Measurements from ENCODE around the gene CD93.

DNA sequence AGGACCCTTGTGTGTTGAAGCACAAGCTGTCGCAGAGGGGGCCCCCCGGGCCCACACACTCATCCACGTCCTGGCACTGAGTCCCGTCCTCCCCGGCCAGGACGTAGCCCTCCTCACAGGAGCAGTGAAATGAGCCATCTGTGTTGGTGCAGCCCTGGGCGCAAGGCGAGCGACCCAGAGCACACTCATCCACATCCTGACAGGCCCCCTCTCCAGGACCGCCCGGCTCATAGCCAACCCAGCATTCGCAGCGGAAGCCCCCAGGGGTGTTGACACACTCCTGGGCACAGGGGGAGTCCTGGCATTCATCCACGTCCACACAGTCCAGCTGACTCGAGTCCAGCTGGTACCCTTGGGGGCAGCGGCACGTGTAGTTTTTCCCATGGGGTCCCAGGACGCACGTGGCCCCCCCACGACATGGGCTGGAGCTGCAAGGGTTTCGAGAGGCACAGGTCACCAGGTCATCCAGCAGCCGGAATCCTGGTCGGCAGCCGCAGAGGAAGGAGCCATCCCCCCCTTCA is 1.2 kb downstream of the CD93 start:
- TF ChIP-seq SIN3A (IDR thresholded peaks at IDR 0.05; ENCODE audit: borderline replicate concordance, insufficient read depth, low read length) (no peak), POLR2AphosphoS5 (IDR thresholded peaks at IDR 0.05; ENCODE audit: low read depth, low read length) (no peak), TAF1 (IDR thresholded peaks at IDR 0.05; ENCODE audit: borderline replicate concordance, insufficient read depth, low read length) (no peak), FOXP2 (optimal IDR thresholded peaks at IDR 0.05; ENCODE audit: borderline replicate concordance, extremely low read depth, extremely low read length, insufficient read depth) (no peak)
- TF ChIP-seq, protein P1, sequence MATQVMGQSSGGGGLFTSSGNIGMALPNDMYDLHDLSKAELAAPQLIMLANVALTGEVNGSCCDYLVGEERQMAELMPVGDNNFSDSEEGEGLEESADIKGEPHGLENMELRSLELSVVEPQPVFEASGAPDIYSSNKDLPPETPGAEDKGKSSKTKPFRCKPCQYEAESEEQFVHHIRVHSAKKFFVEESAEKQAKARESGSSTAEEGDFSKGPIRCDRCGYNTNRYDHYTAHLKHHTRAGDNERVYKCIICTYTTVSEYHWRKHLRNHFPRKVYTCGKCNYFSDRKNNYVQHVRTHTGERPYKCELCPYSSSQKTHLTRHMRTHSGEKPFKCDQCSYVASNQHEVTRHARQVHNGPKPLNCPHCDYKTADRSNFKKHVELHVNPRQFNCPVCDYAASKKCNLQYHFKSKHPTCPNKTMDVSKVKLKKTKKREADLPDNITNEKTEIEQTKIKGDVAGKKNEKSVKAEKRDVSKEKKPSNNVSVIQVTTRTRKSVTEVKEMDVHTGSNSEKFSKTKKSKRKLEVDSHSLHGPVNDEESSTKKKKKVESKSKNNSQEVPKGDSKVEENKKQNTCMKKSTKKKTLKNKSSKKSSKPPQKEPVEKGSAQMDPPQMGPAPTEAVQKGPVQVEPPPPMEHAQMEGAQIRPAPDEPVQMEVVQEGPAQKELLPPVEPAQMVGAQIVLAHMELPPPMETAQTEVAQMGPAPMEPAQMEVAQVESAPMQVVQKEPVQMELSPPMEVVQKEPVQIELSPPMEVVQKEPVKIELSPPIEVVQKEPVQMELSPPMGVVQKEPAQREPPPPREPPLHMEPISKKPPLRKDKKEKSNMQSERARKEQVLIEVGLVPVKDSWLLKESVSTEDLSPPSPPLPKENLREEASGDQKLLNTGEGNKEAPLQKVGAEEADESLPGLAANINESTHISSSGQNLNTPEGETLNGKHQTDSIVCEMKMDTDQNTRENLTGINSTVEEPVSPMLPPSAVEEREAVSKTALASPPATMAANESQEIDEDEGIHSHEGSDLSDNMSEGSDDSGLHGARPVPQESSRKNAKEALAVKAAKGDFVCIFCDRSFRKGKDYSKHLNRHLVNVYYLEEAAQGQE (IDR thresholded peaks at IDR 0.05; ENCODE audit: insufficient read depth in 1 of 2, low read depth in 2 of 2, low read length in 2 of 2), result no peak
